ENCODE measurements around the gene FCER2.
A peak's percentile ranks its signal among the peaks of the same experiment; 100 is the strongest.
"Not testable (repeated sequence)": the region's sequence is repeated elsewhere in the genome, so short reads cannot be mapped to it uniquely, and the experiment has no call there.

The FCER2 gene

GRCh38 chr19:7701654-7702457 lies at the start of gene FCER2:
TSS of gene FCER2 (minus strand) at chr19:7702131. CDS start at chr19:7699760, 2,371 bp downstream.
- DNase-seq (ENCODE audit: low read depth) = peak; percentile 97
- peak within 1 kb of the TSS; percentile 94 for H3K4me3 ChIP-seq (ENCODE audit: low read depth, low read length)
- TF ChIP-seq CTCF (IDR thresholded peaks at IDR 0.05; ENCODE audit: insufficient read depth, low read depth, low read length, missing control alignments) = no peak

GRCh38 chr19:7751157-7751783 lies 49.3 kb upstream of the FCER2 start:
- DNase-seq (ENCODE audit: low read depth) = peak; percentile 76
- TF ChIP-seq CTCF (IDR thresholded peaks at IDR 0.05; ENCODE audit: insufficient read depth, low read depth, low read length, missing control alignments) = no peak

GRCh38 chr19:7748756-7749155 lies 46.8 kb upstream of the FCER2 start:
- TF ChIP-seq CTCF (IDR thresholded peaks at IDR 0.05; ENCODE audit: insufficient read depth, low read depth, low read length, missing control alignments) = peak; percentile 22
- DNase-seq (ENCODE audit: low read depth) = peak; percentile 59
- no peak overlapping the region for H3K4me3 ChIP-seq (ENCODE audit: low read depth, low read length)

More at GRCh38 chr19:7751157-7751783, 49.3 kb upstream of the FCER2 start:
- H3K4me3 ChIP-seq (ENCODE audit: low read depth, low read length) = no peak overlapping the region

GRCh38 chr19:7748171-7748570 lies 46.2 kb upstream of the FCER2 start:
- TF ChIP-seq CTCF (IDR thresholded peaks at IDR 0.05; ENCODE audit: insufficient read depth, low read depth, low read length, missing control alignments) = no peak
- DNase-seq (ENCODE audit: low read depth) = no peak
- H3K4me3 ChIP-seq (ENCODE audit: low read depth, low read length) = no peak overlapping the region

- no peak for TF ChIP-seq CTCF (IDR thresholded peaks at IDR 0.05; ENCODE audit: insufficient read depth, low read depth, low read length, missing control alignments)
- no peak for DNase-seq (ENCODE audit: low read depth)
- no peak within 1 kb of the TSS for H3K4me3 ChIP-seq (ENCODE audit: low read depth, low read length)
Measured at GRCh38 chr19:7746903-7747884, 45.3 kb upstream of the FCER2 start, which contains the start of gene CD209. TSS of gene CD209 (minus strand) at chr19:7747534. CDS start at chr19:7747511, 23 bp downstream.

- not testable (repeated sequence) for H3K4me3 ChIP-seq (ENCODE audit: low read depth, low read length); DNase-seq (ENCODE audit: low read depth)
Measured at GRCh38 chr19:7746306-7746705, 44.4 kb upstream of the FCER2 start.

Data from GM12865 (cell line).